Stimulated activated CD4-positive, alpha-beta T cell treated with anti-CD3 and anti-CD28 coated beads, Interleukin-4, amount 100 ng/mL, for 4 hours (primary cell): ENCODE measurements around the gene TMEM263.
"Not testable (repeated sequence)": the region's sequence is repeated elsewhere in the genome, so short reads cannot be mapped to it uniquely, and the experiment has no call there.

Experiments used
- DNase-seq, 2 experiments: peaks; one replicate each; pipeline ENCODE4 v3.0.0-alpha.2; 2020

Gene TMEM263

GRCh38 chr12:106955377-106956047 is at the start of gene TMEM263:
Gene TMEM263, plus strand, starts transcription at chr12:106955907. Its CDS starts 11,210 bp downstream, at chr12:106967117.
- peak; percentile 89 to 91 for DNase-seq

- DNase-seq: no peak
Observed at GRCh38 chr12:106906715-106907114, 49.0 kb upstream of the TMEM263 start.

GRCh38 chr12:106907411-106907810 is 48.3 kb upstream of the TMEM263 start:
- no peak for DNase-seq

GRCh38 chr12:106907846-106908245 is 47.9 kb upstream of the TMEM263 start:
- DNase-seq: no peak

GRCh38 chr12:106908561-106908960 is 47.1 kb upstream of the TMEM263 start:
- DNase-seq: no peak

- DNase-seq: no peak
Observed at GRCh38 chr12:106910202-106910601, 45.5 kb upstream of the TMEM263 start.

- no peak for DNase-seq
Observed at GRCh38 chr12:106911581-106911980, 44.1 kb upstream of the TMEM263 start.

- no peak for DNase-seq
Observed at GRCh38 chr12:106913456-106913855, 42.3 kb upstream of the TMEM263 start.

GRCh38 chr12:106914796-106915634 is 40.7 kb upstream of the TMEM263 start:
- no peak for DNase-seq

GRCh38 chr12:106915635-106916026 is 40.1 kb upstream of the TMEM263 start:
- no peak for DNase-seq

- DNase-seq: no peak
Observed at GRCh38 chr12:106917503-106917902, 38.2 kb upstream of the TMEM263 start.

GRCh38 chr12:106918746-106919145 is 37.0 kb upstream of the TMEM263 start:
- no peak for DNase-seq

- no peak for DNase-seq
Observed at GRCh38 chr12:106919910-106920544, 35.7 kb upstream of the TMEM263 start.

- not testable (repeated sequence) for DNase-seq
Observed at GRCh38 chr12:106921976-106922375, 33.7 kb upstream of the TMEM263 start.

GRCh38 chr12:106923594-106923993 is 32.1 kb upstream of the TMEM263 start:
- DNase-seq: not testable (repeated sequence)

GRCh38 chr12:106924268-106924861 is 31.3 kb upstream of the TMEM263 start:
- DNase-seq: no peak

- no peak for DNase-seq
Observed at GRCh38 chr12:106926657-106927056, 29.1 kb upstream of the TMEM263 start.

GRCh38 chr12:106934277-106934676 is 21.4 kb upstream of the TMEM263 start:
- DNase-seq: no peak

GRCh38 chr12:106941481-106942156 is 14.1 kb upstream of the TMEM263 start:
- DNase-seq: no peak

GRCh38 chr12:106942775-106943174 is 12.9 kb upstream of the TMEM263 start:
- no peak for DNase-seq

- no peak for DNase-seq
Observed at GRCh38 chr12:106945261-106945851, 10.4 kb upstream of the TMEM263 start.

GRCh38 chr12:106947461-106947860 is 8.2 kb upstream of the TMEM263 start:
- DNase-seq: no peak
